Mucosa of rectum (tissue), 2 donors: Measurements from ENCODE around the gene ANKRD40CL.

Experiments used
- H3K27ac ChIP-seq, 2 donors: one replicate each; pipeline ENCODE4 v1.7.0; 2013; ENCODE audit warnings: inconsistent platforms in 2 of 2, low read depth in 2 of 2, low read length in 2 of 2
- H3K27me3 ChIP-seq, 2 donors: one replicate each; pipeline ENCODE4 v1.7.0; 2013; ENCODE audit warnings: low read length in 2 of 2; ENCODE audit not compliant: control insufficient read depth in 2 of 2, insufficient read depth in 2 of 2
- H3K36me3 ChIP-seq, 2 donors: one replicate each; pipeline ENCODE4 v1.7.0; 2013; ENCODE audit warnings: low read length in 2 of 2; ENCODE audit not compliant: control insufficient read depth in 2 of 2, insufficient read depth in 2 of 2
- H3K4me1 ChIP-seq, 2 donors: one replicate each; pipeline ENCODE4 v1.7.0; 2013; ENCODE audit warnings: low read length in 2 of 2, mild to moderate bottlenecking in 1 of 2; ENCODE audit not compliant: control insufficient read depth in 2 of 2, insufficient read depth in 2 of 2
- H3K4me3 ChIP-seq, 2 donors: one replicate each; pipeline ENCODE4 v1.7.0; 2013; ENCODE audit warnings: low read length in 2 of 2
- H3K9ac ChIP-seq, 2 donors: one replicate each; pipeline ENCODE4 v1.7.0; 2013; ENCODE audit warnings: low read length in 2 of 2, low read depth in 1 of 2, mild to moderate bottlenecking in 1 of 2
- H3K9me3 ChIP-seq, 2 donors: one replicate each; pipeline ENCODE4 v1.7.0; 2013; ENCODE audit warnings: low read length in 2 of 2; ENCODE audit not compliant: control insufficient read depth in 2 of 2
- donor health status: healthy.
- donor health status: Normal muscosa, but diverticular disease.

ANKRD40CL gene

GRCh38 chr17:50767446-50767845, at the start of gene ANKRD40CL:
Gene ANKRD40CL (minus strand): TSS chr17:50767518. CDS start chr17:50766913, 605 bp downstream.
- Histone ChIP-seq H3K27ac (peak within 1 kb of the TSS; percentile 94 to 95), H3K27me3 (no peaks in the 10 kb centered on the region), H3K4me1 (peaks cover 44 to 45% of the 10 kb centered on the region in 2 donors), H3K9me3 (no peaks in the 10 kb centered on the region), H3K36me3 (peaks cover 0 to 4% of the 10 kb centered on the region in 2 donors), H3K9ac (peak within 1 kb of the TSS; percentile 75 to 77), H3K4me3 (peak within 1 kb of the TSS; percentile 63 to 74)

DNA sequence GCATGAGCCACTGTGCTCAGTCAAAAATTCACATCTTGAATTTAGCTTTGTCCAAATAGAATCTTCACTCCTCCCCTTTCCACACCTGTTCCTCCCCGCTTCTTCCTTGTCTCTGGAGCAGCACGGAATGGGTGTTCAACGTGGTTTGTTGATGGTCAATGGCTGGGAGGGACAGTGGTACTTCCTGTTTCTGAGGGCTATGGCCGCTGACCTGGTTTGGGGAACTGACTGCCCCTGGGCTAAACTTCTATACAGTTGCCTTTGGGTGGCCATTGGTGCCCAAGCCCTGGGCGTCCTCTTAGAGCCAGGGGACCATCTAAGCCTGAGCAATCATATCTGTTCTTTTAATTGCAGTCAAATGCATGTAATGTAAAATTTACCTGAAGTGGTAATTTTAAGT, 49.0 kb upstream of the ANKRD40CL start:
- H3K27me3 ChIP-seq, result peaks cover 0 to 4% of the 10 kb centered on the region in 2 donors
- peaks cover 0 to 3% of the 10 kb centered on the region in 2 donors for H3K4me1 ChIP-seq
- no peaks in the 10 kb centered on the region for H3K36me3 ChIP-seq
- no peak overlapping the region for H3K27ac ChIP-seq
- no peak overlapping the region for H3K9ac ChIP-seq
- H3K9me3 ChIP-seq, result no peaks in the 10 kb centered on the region
- H3K4me3 ChIP-seq, result no peak overlapping the region

DNA sequence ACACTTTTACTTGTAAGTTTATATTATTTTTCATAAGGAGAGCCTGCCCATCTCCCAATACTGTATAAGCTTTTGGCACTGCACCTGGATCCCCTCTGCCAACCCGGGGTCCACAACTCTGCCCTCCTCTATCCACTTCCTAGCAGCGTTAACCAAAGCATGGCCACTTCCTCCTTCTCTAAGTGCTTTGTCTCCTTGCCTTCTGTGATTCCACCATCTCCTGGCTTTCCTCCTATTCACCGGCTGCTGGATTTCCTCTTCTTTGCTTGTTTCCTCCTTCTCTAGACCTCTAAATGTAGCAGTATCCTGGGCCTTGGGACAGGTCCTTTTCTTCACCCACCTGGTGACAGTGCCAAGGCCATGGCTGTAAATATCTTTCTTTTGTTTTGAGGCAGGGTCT, 48.1 kb upstream of the ANKRD40CL start:
- Histone ChIP-seq H3K9ac (no peak overlapping the region), H3K9me3 (no peaks in the 10 kb centered on the region)

DNA sequence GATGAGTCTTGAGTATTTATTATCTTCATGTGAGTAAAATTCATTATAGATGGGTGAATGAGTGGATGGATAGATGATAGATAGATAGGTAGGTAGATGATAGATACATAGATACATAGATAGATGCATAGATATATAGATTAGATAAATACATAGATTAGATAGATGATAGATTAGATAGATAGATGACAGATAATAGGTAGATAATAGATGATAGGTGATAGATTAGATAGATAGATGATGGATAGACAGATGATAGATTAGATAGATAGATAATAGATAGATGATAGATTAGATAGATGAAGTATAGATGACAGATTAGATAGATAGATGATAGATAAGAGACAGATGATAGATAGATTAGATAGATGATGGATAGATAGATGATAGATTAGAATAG, 46.3 kb upstream of the ANKRD40CL start:
- Histone ChIP-seq H3K9me3 (no peaks in the 10 kb centered on the region), H3K4me1 (peaks cover 0 to 3% of the 10 kb centered on the region in 2 donors), H3K27ac (no peak overlapping the region), H3K9ac (no peak overlapping the region), H3K27me3 (peaks cover 0 to 5% of the 10 kb centered on the region in 2 donors), H3K4me3 (no peak overlapping the region), H3K36me3 (no peaks in the 10 kb centered on the region)

More for the DNA sequence above, 48.1 kb upstream of the ANKRD40CL start:
- peaks cover 0 to 3% of the 10 kb centered on the region in 2 donors for H3K4me1 ChIP-seq
- no peak overlapping the region for H3K4me3 ChIP-seq
- no peaks in the 10 kb centered on the region for H3K36me3 ChIP-seq
- peaks cover 0 to 5% of the 10 kb centered on the region in 2 donors for H3K27me3 ChIP-seq
- H3K27ac ChIP-seq, result no peak overlapping the region

DNA sequence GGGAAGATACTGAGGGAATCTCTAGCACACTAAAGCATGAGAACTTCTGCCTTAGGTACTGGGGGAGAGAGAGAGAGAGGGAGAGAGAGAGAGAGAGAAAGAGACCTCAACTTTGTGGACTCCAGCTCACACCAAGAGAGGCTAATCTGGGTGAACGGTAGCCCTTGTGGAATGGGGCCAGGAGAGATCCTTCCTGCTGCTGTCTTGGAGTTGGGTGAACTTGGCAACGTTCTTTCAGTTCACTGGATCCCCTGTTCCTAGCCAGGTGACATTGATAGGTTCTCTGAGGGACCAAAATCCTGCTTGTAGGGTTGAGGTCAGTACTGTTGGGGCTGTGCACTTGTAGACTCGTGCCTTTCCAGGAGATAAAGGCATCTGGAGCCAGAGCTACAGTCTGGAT, 41.6 kb upstream of the ANKRD40CL start:
- no peaks in the 10 kb centered on the region for H3K36me3 ChIP-seq
- no peak overlapping the region for H3K9ac ChIP-seq
- no peak overlapping the region for H3K4me3 ChIP-seq
- H3K9me3 ChIP-seq, result no peaks in the 10 kb centered on the region
- H3K27ac ChIP-seq, result no peak overlapping the region
- no peaks in the 10 kb centered on the region for H3K4me1 ChIP-seq
- H3K27me3 ChIP-seq, result peaks cover 0 to 5% of the 10 kb centered on the region in 2 donors

GRCh38 chr17:50808413-50808812, 41.1 kb upstream of the ANKRD40CL start:
- H3K4me3 ChIP-seq, result no peak overlapping the region
- H3K9me3 ChIP-seq, result no peaks in the 10 kb centered on the region
- H3K9ac ChIP-seq, result no peak overlapping the region
- H3K27ac ChIP-seq, result no peak overlapping the region
- H3K4me1 ChIP-seq, result no peaks in the 10 kb centered on the region
- no peaks in the 10 kb centered on the region for H3K36me3 ChIP-seq
- H3K27me3 ChIP-seq, result peaks cover 0 to 5% of the 10 kb centered on the region in 2 donors

DNA sequence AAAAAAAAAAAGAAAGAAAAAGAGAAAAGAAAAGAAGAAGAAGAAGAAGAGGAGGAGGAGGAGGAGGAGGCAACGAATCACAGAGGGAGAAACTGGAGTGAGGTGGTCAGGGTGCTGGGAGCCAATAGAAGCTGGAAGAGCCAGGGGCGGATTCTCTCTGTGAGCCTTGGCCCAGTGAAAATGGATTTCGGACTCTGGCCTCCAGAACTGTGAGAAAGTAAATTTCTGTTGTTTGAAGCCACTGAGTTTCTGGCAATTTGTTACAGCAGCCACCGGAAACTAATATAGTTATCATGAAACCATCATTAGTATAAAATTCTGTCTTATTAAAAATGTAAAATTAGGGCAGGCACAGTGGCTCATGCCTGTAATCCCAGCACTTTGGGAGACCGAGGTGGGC, 40.4 kb upstream of the ANKRD40CL start:
- Histone ChIP-seq H3K27me3 (peaks cover 0 to 1% of the 10 kb centered on the region in 2 donors), H3K4me3 (no peak overlapping the region), H3K4me1 (no peaks in the 10 kb centered on the region), H3K9ac (no peak overlapping the region), H3K27ac (no peak overlapping the region), H3K9me3 (no peaks in the 10 kb centered on the region), H3K36me3 (no peaks in the 10 kb centered on the region)

- no peak overlapping the region for H3K4me3 ChIP-seq
- no peaks in the 10 kb centered on the region for H3K4me1 ChIP-seq
- peaks cover 0 to 1% of the 10 kb centered on the region in 2 donors for H3K27me3 ChIP-seq
- H3K9me3 ChIP-seq, result no peaks in the 10 kb centered on the region
- no peak overlapping the region for H3K9ac ChIP-seq
- no peaks in the 10 kb centered on the region for H3K36me3 ChIP-seq
- H3K27ac ChIP-seq, result no peak overlapping the region
Observed at GRCh38 chr17:50807009-50807408, 39.7 kb upstream of the ANKRD40CL start.

- no peaks in the 10 kb centered on the region for H3K36me3 ChIP-seq
- no peak overlapping the region for H3K9ac ChIP-seq
- H3K4me1 ChIP-seq, result no peaks in the 10 kb centered on the region
- no peak overlapping the region for H3K27ac ChIP-seq
- no peak overlapping the region for H3K4me3 ChIP-seq
- H3K27me3 ChIP-seq, result peaks cover 0 to 1% of the 10 kb centered on the region in 2 donors
- H3K9me3 ChIP-seq, result no peaks in the 10 kb centered on the region
Observed at GRCh38 chr17:50806141-50806643, 38.9 kb upstream of the ANKRD40CL start.

- H3K9me3 ChIP-seq, result no peaks in the 10 kb centered on the region
Observed at GRCh38 chr17:50805486-50805885, 38.2 kb upstream of the ANKRD40CL start.

More at GRCh38 chr17:50805486-50805885, 38.2 kb upstream of the ANKRD40CL start:
- Histone ChIP-seq H3K27ac (no peak overlapping the region), H3K9ac (no peak overlapping the region), H3K36me3 (no peaks in the 10 kb centered on the region), H3K4me3 (no peak overlapping the region), H3K4me1 (no peaks in the 10 kb centered on the region), H3K27me3 (no peaks in the 10 kb centered on the region)
